Fibroblast of pulmonary artery (primary cell): ENCODE results near the gene SPTBN1.
A peak's percentile ranks its signal among the peaks of the same experiment; 100 is the strongest.

ENCODE experiments used
- DNase-seq: peaks from one replicate; pipeline ENCODE4 v3.0.0-alpha.2; 2010; ENCODE audit warnings: low read depth
- H3K4me3 ChIP-seq: replicated peaks from 2 replicates; pipeline ENCODE4 v1.5.1; 2011; ENCODE audit warnings: low read depth, mild to moderate bottlenecking, control low read depth, low read length, moderate library complexity
- CTCF ChIP-seq: IDR thresholded peaks from 2 replicates; pipeline ENCODE4 v1.5.1; 2011; ENCODE audit warnings: mild to moderate bottlenecking, control low read depth, low read length, inconsistent platforms; ENCODE audit errors: missing control alignments

SPTBN1 gene

GRCh38 chr2:54456612-54457322 is 640 bp downstream of the SPTBN1 start:
- DNase-seq = peak; percentile 44
- TF ChIP-seq CTCF = no peak
- peak overlapping the region; percentile 83 for H3K4me3 ChIP-seq

GRCh38 chr2:54457323-54458023 is 1.3 kb downstream of the SPTBN1 start:
- H3K4me3 ChIP-seq = peak overlapping the region; percentile 83
- DNase-seq = no peak
- no peak for TF ChIP-seq CTCF

GRCh38 chr2:54459037-54459441 is 2.9 kb downstream of the SPTBN1 start:
- TF ChIP-seq CTCF = no peak
- H3K4me3 ChIP-seq = peak overlapping the region; percentile 83
- peak; percentile 73 for DNase-seq

GRCh38 chr2:54461261-54461660 is 5.1 kb downstream of the SPTBN1 start:
- peak; percentile 87 for DNase-seq
- TF ChIP-seq CTCF = no peak
- no peak overlapping the region for H3K4me3 ChIP-seq

GRCh38 chr2:54464341-54464740 is 8.2 kb downstream of the SPTBN1 start:
- no peak for TF ChIP-seq CTCF
- no peak overlapping the region for H3K4me3 ChIP-seq
- DNase-seq = no peak

GRCh38 chr2:54465143-54465542 is 9.0 kb downstream of the SPTBN1 start:
- TF ChIP-seq CTCF = no peak
- no peak overlapping the region for H3K4me3 ChIP-seq
- DNase-seq = no peak
